HL-60 (cell line): ENCODE measurements around the gene DNAJA3.

Experiments
- DNase-seq, 2 experiments: peaks; one replicate each; pipeline ENCODE4 v3.0.0-alpha.2; 2010 to 2020; ENCODE audit warnings: low read depth in 1 of 2, low spot score in 1 of 2
- H3K27ac ChIP-seq: fragments of 250-450 bp; sonication (Bioruptor Pico); replicated peaks from 2 replicates; pipeline ENCODE4 v1.5.1; 2020; ENCODE audit warnings: mild to moderate bottlenecking, moderate library complexity
- H3K27me3 ChIP-seq: fragments of 250-450 bp; sonication (Bioruptor Pico); 2 replicates; pipeline ENCODE4 v1.5.1; 2021; ENCODE audit warnings: mild to moderate bottlenecking, moderate library complexity; ENCODE audit not compliant: insufficient read depth, poor library complexity, severe bottlenecking
- H3K4me3 ChIP-seq: replicated peaks from 2 replicates; pipeline ENCODE4 v1.5.1; 2011; ENCODE audit warnings: mild to moderate bottlenecking, control low read depth, low read length; ENCODE audit not compliant: insufficient read depth
- CTCF ChIP-seq: IDR thresholded peaks from one replicate; pipeline ENCODE4 v1.5.1; 2011; ENCODE audit warnings: low read length, control low read depth, inconsistent platforms; ENCODE audit not compliant: insufficient read depth
- GABPA ChIP-seq: IDR thresholded peaks from 2 replicates; pipeline ENCODE4 v1.6.1; 2012; ENCODE audit warnings: low read depth
- POLR2AphosphoS5 ChIP-seq: IDR thresholded peaks from 2 replicates; pipeline ENCODE4 v1.6.1; 2012; ENCODE audit warnings: low read depth
- REST ChIP-seq: IDR thresholded peaks from 2 replicates; pipeline ENCODE4 v1.6.1; 2012; ENCODE audit warnings: low read depth; ENCODE audit not compliant: insufficient replicate concordance
- SPI1 ChIP-seq: IDR thresholded peaks from 2 replicates; pipeline ENCODE4 v1.6.1; 2012; ENCODE audit warnings: low read depth, mild to moderate bottlenecking, borderline replicate concordance

DNAJA3 gene

GRCh38 chr16:4380119-4381063 is 45.3 kb upstream of the DNAJA3 start:
- no peaks in the 10 kb centered on the region for H3K27me3 ChIP-seq
- no peak overlapping the region for H3K4me3 ChIP-seq
- no peak overlapping the region for H3K27ac ChIP-seq
- DNase-seq, result no peak
- TF ChIP-seq POLR2AphosphoS5, result 0 out of 2 replicates have a peak, but pooled peaks have one; percentile 5
- no peak for TF ChIP-seq GABPA

- Histone ChIP-seq H3K27ac (no peak overlapping the region), H3K4me3 (no peak overlapping the region), H3K27me3 (no peaks in the 10 kb centered on the region)
- TF ChIP-seq REST (no peak), POLR2AphosphoS5 (0 out of 2 replicates have a peak, but pooled peaks have one; percentile 1)
- DNase-seq, result no peak
These were observed 44.4 kb upstream of the DNAJA3 start for GRCh38 chr16:4381072-4381934.

- H3K27me3 ChIP-seq, result no peaks in the 10 kb centered on the region
- no peak for TF ChIP-seq CTCF
- no peak for TF ChIP-seq REST
- no peak for TF ChIP-seq POLR2AphosphoS5
- TF ChIP-seq SPI1, result no peak
- no peak for TF ChIP-seq GABPA
- H3K27ac ChIP-seq, result no peak overlapping the region
- no peak for DNase-seq
- no peak overlapping the region for H3K4me3 ChIP-seq
These were observed 43.5 kb upstream of the DNAJA3 start for GRCh38 chr16:4381935-4382794.

- H3K27ac ChIP-seq, result no peak overlapping the region
- DNase-seq, result no peak
- no peak overlapping the region for H3K4me3 ChIP-seq
- no peaks in the 10 kb centered on the region for H3K27me3 ChIP-seq
- TF ChIP-seq REST (no peak), POLR2AphosphoS5 (no peak), SPI1 (no peak), GABPA (no peak)
These were observed 42.8 kb upstream of the DNAJA3 start for GRCh38 chr16:4382795-4383357.
